Kidney epithelial cell (primary cell): ENCODE results near the gene TCP11L2. TPM values are rescaled to one million over a fixed set of nuclear protein-coding genes. Genes with fewer than 3 reads are reported as not detected.
A peak's percentile ranks its signal among the peaks of the same experiment; 100 is the strongest.

Source experiments
- DNase-seq: peaks from one replicate; pipeline ENCODE4 v3.0.0-alpha.2; 2010; ENCODE audit warnings: low read depth
- H3K27me3 ChIP-seq: 2 replicates; pipeline ENCODE4 v1.6.0; 2011; ENCODE audit warnings: low read length; ENCODE audit not compliant: control insufficient read depth, insufficient read depth
- H3K36me3 ChIP-seq: 2 replicates; pipeline ENCODE4 v1.5.1; 2011; ENCODE audit warnings: low read length; ENCODE audit not compliant: control insufficient read depth, insufficient read depth
- H3K4me3 ChIP-seq: 2 replicates; pipeline ENCODE4 v1.5.1; 2011; ENCODE audit warnings: low read depth, mild to moderate bottlenecking, control low read depth, low read length
- CTCF ChIP-seq: IDR thresholded peaks from 2 replicates; pipeline ENCODE4 v1.5.1; 2011; ENCODE audit warnings: mild to moderate bottlenecking, moderate library complexity, low read length, control low read depth, inconsistent platforms; ENCODE audit not compliant: insufficient read depth, poor library complexity, severe bottlenecking
- total RNA-seq: library from RNA; depleted of rRNA; stranded (reverse); fragments of >200 nt; gene quantifications from 2 replicates; pipeline ENCODE4 v1.2.3, GENCODE V29; 2015

TCP11L2 gene
- total RNA-seq, 1 donor from 2014 or later: 24.9 TPM

GRCh38 chr12:106348411-106348810 lies 45.9 kb downstream of the TCP11L2 start:
- no peaks in the 10 kb centered on the region for H3K36me3 ChIP-seq
- TF ChIP-seq CTCF: no peak
- H3K4me3 ChIP-seq: no peak overlapping the region
- no peaks in the 10 kb centered on the region for H3K27me3 ChIP-seq
- DNase-seq: no peak

DNA sequence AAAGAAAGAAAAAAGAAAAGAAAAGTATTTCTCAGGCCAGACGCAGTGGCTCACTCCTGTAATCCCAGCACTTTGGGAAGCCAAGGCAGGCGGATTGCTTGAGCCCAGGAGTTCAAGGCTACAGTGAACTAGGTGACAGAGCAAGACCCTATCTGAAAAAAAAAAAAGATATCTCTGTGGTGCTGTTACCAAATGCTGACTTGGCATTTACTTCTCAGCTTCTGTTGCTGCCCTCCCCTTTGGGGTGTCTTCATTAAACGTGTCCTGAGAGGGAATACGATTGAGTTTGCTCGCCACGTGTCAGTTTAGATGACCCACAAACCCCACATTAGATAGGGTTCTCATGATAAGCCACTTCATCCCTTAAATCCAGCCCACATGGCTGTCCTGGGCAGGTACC lies 50.6 kb downstream of the TCP11L2 start:
- H3K27me3 ChIP-seq: no peaks in the 10 kb centered on the region
- no peaks in the 10 kb centered on the region for H3K36me3 ChIP-seq
- no peak for TF ChIP-seq CTCF
- H3K4me3 ChIP-seq: no peak overlapping the region
- no peak for DNase-seq

DNA sequence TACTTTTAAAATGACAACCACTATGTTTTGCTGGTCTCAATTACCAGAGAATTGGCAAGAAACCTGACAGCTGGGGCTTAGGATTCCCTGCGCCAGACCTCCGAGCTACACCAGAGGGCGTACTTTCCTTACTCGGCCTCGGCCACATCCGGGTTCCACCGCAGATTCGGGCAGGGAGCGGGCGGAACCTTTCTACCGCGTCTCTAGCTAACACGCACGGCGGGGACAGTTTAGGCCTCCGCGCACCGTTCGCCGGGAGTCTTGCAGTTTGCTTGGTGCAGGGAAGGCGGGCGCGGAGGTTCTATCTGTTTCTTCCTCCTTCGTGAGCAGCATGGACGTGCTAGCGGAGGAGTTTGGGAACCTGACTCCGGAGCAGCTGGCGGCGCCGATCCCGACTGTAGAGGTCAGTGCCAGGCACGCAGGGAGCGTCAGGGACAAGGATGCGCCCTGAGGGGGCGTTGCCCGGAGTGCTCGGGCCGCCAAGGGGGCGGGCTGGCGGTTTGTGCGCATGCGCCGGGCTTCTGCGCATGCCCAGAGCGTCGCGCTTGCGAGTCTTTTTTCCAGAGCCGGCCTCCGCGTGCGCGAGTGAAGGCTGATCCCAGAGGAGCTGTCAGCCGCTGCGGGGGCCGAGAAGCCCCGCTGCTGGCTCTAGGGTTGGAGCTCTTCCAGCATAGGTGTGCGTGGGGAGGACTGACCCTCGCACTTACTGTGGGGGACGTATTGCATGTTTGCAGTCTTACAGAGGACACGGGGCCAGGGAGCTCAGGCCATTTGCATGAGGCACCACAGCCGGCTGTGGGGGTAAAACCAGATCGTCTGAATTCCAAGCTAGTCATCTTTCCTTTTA lies 55.2 kb downstream of the TCP11L2 start, which contains the start of gene POLR3B:
POLR3B (plus strand) TSS at position 200 of the 847 bp plus-strand sequence; CDS start at position 332, 132 bp downstream.
- Histone ChIP-seq H3K4me3 (peak within 1 kb of the TSS; percentile 76), H3K36me3 (no peaks in the 10 kb centered on the region), H3K27me3 (no peaks in the 10 kb centered on the region)
- peak; percentile 89 for TF ChIP-seq CTCF
- DNase-seq: peak; percentile 72

DNA sequence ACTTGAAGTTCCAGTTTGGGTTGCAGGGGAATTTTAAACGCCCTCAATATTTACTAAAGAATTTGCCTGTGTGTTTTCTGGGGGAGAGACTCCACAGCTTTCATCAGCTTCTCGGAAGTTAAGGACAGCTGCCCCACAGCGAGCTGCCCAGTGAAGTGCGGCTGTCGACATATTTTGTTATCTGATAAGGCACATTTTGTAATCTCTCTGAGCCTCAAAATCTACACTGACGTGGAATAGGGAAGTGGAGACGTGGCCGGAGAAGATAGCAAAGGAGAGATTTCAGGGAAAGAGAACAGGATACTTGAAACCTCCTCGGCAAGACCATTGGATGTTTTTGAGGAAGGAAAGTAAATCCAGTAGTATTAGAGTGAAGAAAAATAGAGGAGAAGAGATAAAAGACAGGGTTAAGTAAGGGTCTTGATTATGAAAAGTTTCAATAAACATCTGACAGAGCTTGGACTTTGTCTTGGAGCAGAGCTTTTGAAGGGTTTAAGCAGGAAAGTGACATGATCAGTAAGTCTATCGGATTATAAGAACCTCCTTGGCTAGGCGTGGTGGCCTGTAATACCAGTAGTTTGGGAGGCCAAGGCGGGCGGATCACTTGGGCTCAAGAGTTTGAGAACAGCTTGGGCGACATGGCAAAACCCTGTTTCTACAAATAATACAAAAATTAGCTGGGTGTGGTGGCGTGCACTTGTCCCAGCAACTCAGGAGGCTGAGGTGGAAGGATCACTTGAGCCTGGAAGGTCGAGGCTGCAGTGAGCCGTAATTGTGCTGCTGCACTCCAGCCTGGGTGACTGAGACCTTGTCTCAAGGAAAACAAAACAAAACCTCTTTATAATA lies 56.1 kb downstream of the TCP11L2 start:
- Histone ChIP-seq H3K27me3 (no peaks in the 10 kb centered on the region), H3K4me3 (peak overlapping the region; percentile 76), H3K36me3 (no peaks in the 10 kb centered on the region)
- DNase-seq: no peak
- no peak for TF ChIP-seq CTCF

GRCh38 chr12:106359646-106360399 lies 57.3 kb downstream of the TCP11L2 start:
- no peaks in the 10 kb centered on the region for H3K36me3 ChIP-seq
- no peak overlapping the region for H3K4me3 ChIP-seq
- no peaks in the 10 kb centered on the region for H3K27me3 ChIP-seq
- no peak for TF ChIP-seq CTCF
- DNase-seq: no peak
